ENCODE results near the gene KRTCAP2. TPM values are rescaled to one million over a fixed set of nuclear protein-coding genes. Genes with fewer than 3 reads are reported as not detected.

Gene KRTCAP2
- total RNA-seq, 4 donors from 2014 or later: 65.0 to 155 (median 81.9) TPM

- TF ChIP-seq CTCF (IDR thresholded peaks at IDR 0.05; ENCODE audit: low read depth): no peak
These were observed 41.8 kb downstream of the KRTCAP2 start for GRCh38 chr1:155131285-155131684.

- no peak for TF ChIP-seq CTCF (IDR thresholded peaks at IDR 0.05; ENCODE audit: low read depth)
These were observed 42.7 kb downstream of the KRTCAP2 start for GRCh38 chr1:155130272-155131006.

- no peak for TF ChIP-seq CTCF (IDR thresholded peaks at IDR 0.05; ENCODE audit: low read depth)
These were observed 44.2 kb downstream of the KRTCAP2 start for GRCh38 chr1:155128755-155129473.

- TF ChIP-seq CTCF (IDR thresholded peaks at IDR 0.05; ENCODE audit: low read depth): no peak
These were observed 44.9 kb downstream of the KRTCAP2 start for GRCh38 chr1:155127967-155128754.

- no peak for TF ChIP-seq CTCF (IDR thresholded peaks at IDR 0.05; ENCODE audit: low read depth)
These were observed 45.8 kb downstream of the KRTCAP2 start, which contains the start of gene EFNA1 for GRCh38 chr1:155127105-155127966. Gene EFNA1 (plus strand): TSS chr1:155127876. CDS start chr1:155127978, 102 bp downstream.

- TF ChIP-seq CTCF (IDR thresholded peaks at IDR 0.05; ENCODE audit: low read depth): no peak
These were observed 46.5 kb downstream of the KRTCAP2 start for GRCh38 chr1:155126556-155127104.

Data from subcutaneous adipose tissue (tissue), 4 donors.